SK-N-SH treated with all-trans-retinoic acid at 6 μM for 48 hours (cell line): ENCODE measurements around the gene SCYL3.
"Not testable (repeated sequence)": the region's sequence is repeated elsewhere in the genome, so short reads cannot be mapped to it uniquely, and the experiment has no call there.

Source experiments
- ATAC-seq: fragments of 200-7000 bp; cut with Tn5 transposase; 3 replicates; pipeline ENCODE4 v1.9.1; 2020; ENCODE audit warnings: mild to moderate bottlenecking, moderate library complexity
- ARNTL ChIP-seq: fragments of 450-650 bp; formaldehyde crosslinking; IDR thresholded peaks from 2 replicates; pipeline ENCODE4 v1.5.0; 2020; ENCODE audit warnings: low read depth, mild to moderate bottlenecking, moderate library complexity, borderline replicate concordance
- BACH2 ChIP-seq: fragments of 250-450 bp; sonication (Bioruptor Pico); IDR thresholded peaks from 2 replicates; pipeline ENCODE4 v1.9.0; 2021; ENCODE audit warnings: mild to moderate bottlenecking, borderline replicate concordance
- CSDC2 ChIP-seq: fragments of 250-450 bp; sonication (Bioruptor Pico); IDR thresholded peaks from 2 replicates; pipeline ENCODE4 v1.5.0; 2020; ENCODE audit warnings: mild to moderate bottlenecking, moderate library complexity
- ESRRG ChIP-seq: fragments of 250-450 bp; sonication (Bioruptor Pico); IDR thresholded peaks from 2 replicates; pipeline ENCODE4 v1.6.1; 2021; ENCODE audit warnings: mild to moderate bottlenecking
- GLIS3 ChIP-seq: fragments of 250-450 bp; sonication (Bioruptor Pico); IDR thresholded peaks from 2 replicates; pipeline ENCODE4 v1.5.0; 2020; ENCODE audit warnings: mild to moderate bottlenecking, moderate library complexity
- ISL1 ChIP-seq: fragments of 250-450 bp; sonication (Bioruptor Pico); IDR thresholded peaks from 2 replicates; pipeline ENCODE4 v2.1.2; 2022; ENCODE audit warnings: mild to moderate bottlenecking, moderate library complexity
- OSR1 ChIP-seq: fragments of 250-450 bp; sonication (Bioruptor Pico); IDR thresholded peaks from 2 replicates; pipeline ENCODE4 v1.8.0; 2022; ENCODE audit warnings: moderate library complexity, mild to moderate bottlenecking, inconsistent platforms
- PPARA ChIP-seq: fragments of 250-450 bp; sonication (Bioruptor Pico); IDR thresholded peaks from 2 replicates; pipeline ENCODE4 v1.5.0; 2020; ENCODE audit warnings: mild to moderate bottlenecking, borderline replicate concordance
- RARB ChIP-seq: fragments of 250-450 bp; sonication (Bioruptor Pico); IDR thresholded peaks from 2 replicates; pipeline ENCODE4 v1.8.0; 2021; ENCODE audit warnings: mild to moderate bottlenecking, moderate library complexity
- SNAI2 ChIP-seq: fragments of 250-450 bp; sonication (Bioruptor Pico); IDR thresholded peaks from 2 replicates; pipeline ENCODE4 v1.5.0; 2020; ENCODE audit warnings: mild to moderate bottlenecking, moderate library complexity
- TCF4 ChIP-seq: fragments of 250-450 bp; sonication (Bioruptor Pico); IDR thresholded peaks from 2 replicates; pipeline ENCODE4 v1.8.0; 2021; ENCODE audit warnings: mild to moderate bottlenecking, moderate library complexity, borderline replicate concordance
- TOX ChIP-seq: fragments of 250-450 bp; sonication (Bioruptor Pico); IDR thresholded peaks from 2 replicates; pipeline ENCODE4 v1.8.0; 2021; ENCODE audit warnings: mild to moderate bottlenecking, moderate library complexity, borderline replicate concordance
- ZC3H10 ChIP-seq: fragments of 250-450 bp; sonication (Bioruptor Pico); IDR thresholded peaks from 2 replicates; pipeline ENCODE4 v1.5.1; 2021; ENCODE audit warnings: mild to moderate bottlenecking, moderate library complexity
- ZFP3 ChIP-seq: fragments of 250-450 bp; sonication (Bioruptor Pico); IDR thresholded peaks from 2 replicates; pipeline ENCODE4 v1.5.0; 2020; ENCODE audit warnings: mild to moderate bottlenecking, moderate library complexity
- ZFP30 ChIP-seq: fragments of 450-650 bp; formaldehyde crosslinking; IDR thresholded peaks from 2 replicates; pipeline ENCODE4 v1.5.0; 2022; ENCODE audit warnings: mild to moderate bottlenecking, moderate library complexity
- ZNF565 ChIP-seq: fragments of 450-650 bp; formaldehyde crosslinking; conservative IDR thresholded peaks from 2 replicates; pipeline ENCODE4 v1.5.0; 2020; ENCODE audit warnings: low read depth, mild to moderate bottlenecking, moderate library complexity
- ZNF70 ChIP-seq: fragments of 450-650 bp; formaldehyde crosslinking; IDR thresholded peaks from 2 replicates; pipeline ENCODE4 v1.5.0; 2020; ENCODE audit warnings: mild to moderate bottlenecking, moderate library complexity
- ZNF8 ChIP-seq: fragments of 450-650 bp; formaldehyde crosslinking; IDR thresholded peaks from 2 replicates; pipeline ENCODE4 v1.5.0; 2020; ENCODE audit warnings: mild to moderate bottlenecking, moderate library complexity
- TF ChIP-seq, protein P1 (sequence below): fragments of 250-450 bp; sonication (Bioruptor Pico); IDR thresholded peaks from 2 replicates; pipeline ENCODE4 v1.5.1; 2020; ENCODE audit warnings: low read depth, mild to moderate bottlenecking, moderate library complexity
- TF ChIP-seq, protein P2 (sequence below): fragments of 250-450 bp; sonication (Bioruptor Pico); IDR thresholded peaks from 2 replicates; pipeline ENCODE4 v1.5.1; 2021; ENCODE audit warnings: mild to moderate bottlenecking, moderate library complexity
- TF ChIP-seq, protein P3 (sequence below): fragments of 250-450 bp; sonication (Bioruptor Pico); IDR thresholded peaks from 2 replicates; pipeline ENCODE4 v1.8.0; 2021; ENCODE audit warnings: low read depth, mild to moderate bottlenecking, moderate library complexity, borderline replicate concordance
- TF ChIP-seq, protein P4 (sequence below): fragments of 250-450 bp; sonication (Bioruptor Pico); IDR thresholded peaks from 2 replicates; pipeline ENCODE4 v1.8.0; 2020; ENCODE audit warnings: mild to moderate bottlenecking, moderate library complexity, borderline replicate concordance

The SCYL3 gene

DNA sequence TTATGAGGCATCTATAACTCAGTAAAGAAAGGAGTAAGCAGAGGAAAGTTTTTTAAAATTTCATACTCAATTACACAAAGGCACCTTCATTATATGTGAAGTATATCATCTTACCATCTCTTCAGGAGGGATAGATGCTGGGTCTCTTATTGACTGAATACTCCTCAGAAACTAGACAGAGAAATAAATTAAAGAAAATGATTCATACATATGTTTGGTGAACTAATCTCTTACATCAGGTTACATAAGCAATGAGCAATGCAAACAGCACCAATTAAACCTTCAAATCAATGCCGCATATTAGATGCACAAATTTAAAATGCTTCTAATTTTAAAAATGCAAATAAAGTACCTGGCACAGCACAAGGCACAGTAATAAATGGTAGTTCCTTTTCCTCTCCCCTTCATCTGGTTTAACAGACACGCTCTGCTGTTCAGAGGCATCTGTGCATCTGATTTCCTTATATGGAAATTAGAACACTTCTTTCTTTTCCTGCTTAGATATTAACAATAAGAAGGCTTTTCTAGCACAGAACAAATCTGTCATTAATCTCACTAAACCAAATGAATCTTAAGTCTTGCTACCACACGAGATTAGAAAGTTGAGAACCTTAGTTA is 20.0 kb downstream of the SCYL3 start:
- ATAC-seq: peak; percentile 46
- TF ChIP-seq ZC3H10: 0 out of 2 replicates have a peak, but pooled peaks have one; percentile 9
- TF ChIP-seq ZFP30 (CRISPR knock-in tag): no peak

DNA sequence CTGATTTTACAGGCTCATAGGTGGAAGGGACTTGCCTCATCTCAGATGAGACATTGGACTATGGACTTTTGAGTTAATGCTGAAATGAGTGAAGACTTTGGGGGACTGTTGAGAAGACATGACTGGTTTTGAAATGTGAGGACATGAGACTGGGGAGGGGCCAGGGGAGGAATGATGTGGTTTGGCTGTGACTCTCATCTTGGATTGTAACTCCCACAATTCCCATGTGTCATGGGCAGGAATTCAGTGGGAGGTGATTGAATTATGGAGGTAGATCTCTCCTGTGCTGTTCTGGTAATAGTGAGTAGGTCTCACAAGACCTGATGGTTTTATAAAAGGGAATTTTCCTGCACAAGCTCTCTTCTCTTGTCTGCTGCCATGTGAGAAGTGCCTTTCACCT is 20.8 kb downstream of the SCYL3 start:
- ATAC-seq: no peak
- TF ChIP-seq TCF4 (CRISPR knock-in tag) (no peak), GLIS3 (CRISPR knock-in tag) (no peak), TOX (CRISPR knock-in tag) (no peak), ZNF70 (CRISPR knock-in tag) (no peak), RARB (no peak), CSDC2 (CRISPR knock-in tag) (no peak)
- TF ChIP-seq, protein P1, sequence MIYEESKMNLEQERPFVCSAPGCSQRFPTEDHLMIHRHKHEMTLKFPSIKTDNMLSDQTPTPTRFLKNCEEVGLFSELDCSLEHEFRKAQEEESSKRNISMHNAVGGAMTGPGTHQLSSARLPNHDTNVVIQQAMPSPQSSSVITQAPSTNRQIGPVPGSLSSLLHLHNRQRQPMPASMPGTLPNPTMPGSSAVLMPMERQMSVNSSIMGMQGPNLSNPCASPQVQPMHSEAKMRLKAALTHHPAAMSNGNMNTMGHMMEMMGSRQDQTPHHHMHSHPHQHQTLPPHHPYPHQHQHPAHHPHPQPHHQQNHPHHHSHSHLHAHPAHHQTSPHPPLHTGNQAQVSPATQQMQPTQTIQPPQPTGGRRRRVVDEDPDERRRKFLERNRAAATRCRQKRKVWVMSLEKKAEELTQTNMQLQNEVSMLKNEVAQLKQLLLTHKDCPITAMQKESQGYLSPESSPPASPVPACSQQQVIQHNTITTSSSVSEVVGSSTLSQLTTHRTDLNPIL (CRISPR knock-in tag): no peak
- TF ChIP-seq, protein P2, sequence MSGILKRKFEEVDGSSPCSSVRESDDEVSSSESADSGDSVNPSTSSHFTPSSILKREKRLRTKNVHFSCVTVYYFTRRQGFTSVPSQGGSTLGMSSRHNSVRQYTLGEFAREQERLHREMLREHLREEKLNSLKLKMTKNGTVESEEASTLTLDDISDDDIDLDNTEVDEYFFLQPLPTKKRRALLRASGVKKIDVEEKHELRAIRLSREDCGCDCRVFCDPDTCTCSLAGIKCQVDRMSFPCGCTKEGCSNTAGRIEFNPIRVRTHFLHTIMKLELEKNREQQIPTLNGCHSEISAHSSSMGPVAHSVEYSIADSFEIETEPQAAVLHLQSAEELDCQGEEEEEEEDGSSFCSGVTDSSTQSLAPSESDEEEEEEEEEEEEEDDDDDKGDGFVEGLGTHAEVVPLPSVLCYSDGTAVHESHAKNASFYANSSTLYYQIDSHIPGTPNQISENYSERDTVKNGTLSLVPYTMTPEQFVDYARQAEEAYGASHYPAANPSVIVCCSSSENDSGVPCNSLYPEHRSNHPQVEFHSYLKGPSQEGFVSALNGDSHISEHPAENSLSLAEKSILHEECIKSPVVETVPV (CRISPR knock-in tag): no peak
- TF ChIP-seq, protein P3, sequence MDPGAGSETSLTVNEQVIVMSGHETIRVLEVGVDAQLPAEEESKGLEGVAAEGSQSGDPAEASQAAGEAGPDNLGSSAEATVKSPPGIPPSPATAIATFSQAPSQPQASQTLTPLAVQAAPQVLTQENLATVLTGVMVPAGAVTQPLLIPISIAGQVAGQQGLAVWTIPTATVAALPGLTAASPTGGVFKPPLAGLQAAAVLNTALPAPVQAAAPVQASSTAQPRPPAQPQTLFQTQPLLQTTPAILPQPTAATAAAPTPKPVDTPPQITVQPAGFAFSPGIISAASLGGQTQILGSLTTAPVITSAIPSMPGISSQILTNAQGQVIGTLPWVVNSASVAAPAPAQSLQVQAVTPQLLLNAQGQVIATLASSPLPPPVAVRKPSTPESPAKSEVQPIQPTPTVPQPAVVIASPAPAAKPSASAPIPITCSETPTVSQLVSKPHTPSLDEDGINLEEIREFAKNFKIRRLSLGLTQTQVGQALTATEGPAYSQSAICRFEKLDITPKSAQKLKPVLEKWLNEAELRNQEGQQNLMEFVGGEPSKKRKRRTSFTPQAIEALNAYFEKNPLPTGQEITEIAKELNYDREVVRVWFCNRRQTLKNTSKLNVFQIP (CRISPR knock-in tag): no peak
- TF ChIP-seq, all 23 proteins: peak for 0

DNA sequence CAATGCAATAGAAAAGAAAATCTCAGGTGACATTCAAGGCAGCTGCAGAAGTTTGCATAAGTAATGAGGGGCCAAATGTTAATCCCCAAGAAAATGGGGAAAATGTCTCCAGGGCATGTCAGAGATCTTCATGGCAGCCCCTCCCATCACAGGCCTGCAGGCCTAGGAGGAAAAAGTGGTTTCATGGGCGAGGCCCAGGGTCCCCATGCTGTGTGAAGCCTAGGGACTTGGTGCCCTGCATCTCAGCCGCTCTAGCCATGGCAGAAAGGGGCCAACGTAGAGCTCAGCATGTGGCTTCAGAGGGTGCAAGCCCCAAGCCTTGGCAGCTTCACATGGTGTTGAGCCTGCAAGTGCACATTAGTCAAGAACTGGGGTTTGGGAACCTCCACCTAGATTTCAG is 21.7 kb downstream of the SCYL3 start:
- ATAC-seq: not testable (repeated sequence)

DNA sequence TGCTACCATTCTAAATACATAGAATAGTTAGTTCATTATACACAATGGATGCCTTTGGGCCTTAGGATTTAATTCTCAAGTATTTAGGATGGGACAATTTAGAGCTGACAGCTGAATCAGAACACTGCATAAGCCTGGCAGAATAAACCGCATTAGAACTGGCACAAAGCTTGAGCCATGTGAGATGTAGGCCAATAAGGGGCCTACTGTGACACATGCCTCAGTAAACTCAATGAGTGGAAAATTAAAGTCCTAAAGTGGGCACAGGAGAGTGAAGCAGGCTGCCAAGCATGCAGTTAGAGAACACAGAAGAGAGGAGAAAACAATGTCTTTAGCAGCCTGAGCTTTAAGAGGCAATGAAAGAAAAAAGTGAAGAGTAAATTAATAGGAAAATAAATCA is 24.3 kb downstream of the SCYL3 start:
- ATAC-seq: no peak
- TF ChIP-seq OSR1 (CRISPR knock-in tag) (no peak), ZC3H10 (no peak), ZNF70 (CRISPR knock-in tag) (no peak), ZFP3 (CRISPR knock-in tag) (no peak), GLIS3 (CRISPR knock-in tag) (no peak), RARB (no peak)
- TF ChIP-seq, protein P3 (CRISPR knock-in tag): no peak

DNA sequence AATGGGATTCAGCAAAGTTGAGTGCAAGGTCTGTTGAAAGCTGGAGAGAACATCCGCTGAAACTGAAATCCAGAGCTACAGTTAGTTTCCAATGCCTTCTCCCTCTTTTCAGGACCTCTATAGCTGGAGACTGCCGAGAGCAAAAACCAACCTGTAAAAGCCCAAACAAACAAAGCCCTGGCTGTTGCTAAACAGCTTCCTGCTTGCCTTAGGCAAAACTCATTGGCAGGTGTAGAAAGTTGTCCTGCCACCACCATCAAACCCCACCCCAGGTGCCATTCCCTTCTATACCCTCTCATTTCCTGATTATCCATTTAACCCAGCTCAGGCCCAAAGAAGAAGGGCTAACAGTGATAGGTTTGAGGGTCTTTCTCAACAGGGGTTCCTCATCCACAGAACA is 24.7 kb downstream of the SCYL3 start:
- no peak for TF ChIP-seq BACH2 (CRISPR knock-in tag)
- no peak for TF ChIP-seq ZNF8 (CRISPR knock-in tag)
- no peak for TF ChIP-seq ZC3H10
- TF ChIP-seq, protein P1 (CRISPR knock-in tag): no peak
- no peak for TF ChIP-seq GLIS3 (CRISPR knock-in tag)
- TF ChIP-seq SNAI2: no peak
- TF ChIP-seq ESRRG (CRISPR knock-in tag): no peak
- no peak for TF ChIP-seq RARB
- no peak for TF ChIP-seq ARNTL (CRISPR knock-in tag)
- no peak for TF ChIP-seq CSDC2 (CRISPR knock-in tag)
- TF ChIP-seq, protein P4, sequence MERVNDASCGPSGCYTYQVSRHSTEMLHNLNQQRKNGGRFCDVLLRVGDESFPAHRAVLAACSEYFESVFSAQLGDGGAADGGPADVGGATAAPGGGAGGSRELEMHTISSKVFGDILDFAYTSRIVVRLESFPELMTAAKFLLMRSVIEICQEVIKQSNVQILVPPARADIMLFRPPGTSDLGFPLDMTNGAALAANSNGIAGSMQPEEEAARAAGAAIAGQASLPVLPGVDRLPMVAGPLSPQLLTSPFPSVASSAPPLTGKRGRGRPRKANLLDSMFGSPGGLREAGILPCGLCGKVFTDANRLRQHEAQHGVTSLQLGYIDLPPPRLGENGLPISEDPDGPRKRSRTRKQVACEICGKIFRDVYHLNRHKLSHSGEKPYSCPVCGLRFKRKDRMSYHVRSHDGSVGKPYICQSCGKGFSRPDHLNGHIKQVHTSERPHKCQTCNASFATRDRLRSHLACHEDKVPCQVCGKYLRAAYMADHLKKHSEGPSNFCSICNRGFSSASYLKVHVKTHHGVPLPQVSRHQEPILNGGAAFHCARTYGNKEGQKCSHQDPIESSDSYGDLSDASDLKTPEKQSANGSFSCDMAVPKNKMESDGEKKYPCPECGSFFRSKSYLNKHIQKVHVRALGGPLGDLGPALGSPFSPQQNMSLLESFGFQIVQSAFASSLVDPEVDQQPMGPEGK (CRISPR knock-in tag): no peak
- TF ChIP-seq ISL1 (CRISPR knock-in tag): no peak
- no peak for TF ChIP-seq ZFP3 (CRISPR knock-in tag)
- TF ChIP-seq TCF4 (CRISPR knock-in tag): no peak
- no peak for TF ChIP-seq OSR1 (CRISPR knock-in tag)
- TF ChIP-seq ZNF565 (CRISPR knock-in tag): no peak
- TF ChIP-seq ZNF70 (CRISPR knock-in tag): no peak
- TF ChIP-seq, protein P2 (CRISPR knock-in tag): no peak
- TF ChIP-seq ZFP30 (CRISPR knock-in tag): no peak
- TF ChIP-seq PPARA (CRISPR knock-in tag): no peak
- ATAC-seq: no peak
